ENCODE measurements around the gene GRIN3B.

Gene GRIN3B

DNA sequence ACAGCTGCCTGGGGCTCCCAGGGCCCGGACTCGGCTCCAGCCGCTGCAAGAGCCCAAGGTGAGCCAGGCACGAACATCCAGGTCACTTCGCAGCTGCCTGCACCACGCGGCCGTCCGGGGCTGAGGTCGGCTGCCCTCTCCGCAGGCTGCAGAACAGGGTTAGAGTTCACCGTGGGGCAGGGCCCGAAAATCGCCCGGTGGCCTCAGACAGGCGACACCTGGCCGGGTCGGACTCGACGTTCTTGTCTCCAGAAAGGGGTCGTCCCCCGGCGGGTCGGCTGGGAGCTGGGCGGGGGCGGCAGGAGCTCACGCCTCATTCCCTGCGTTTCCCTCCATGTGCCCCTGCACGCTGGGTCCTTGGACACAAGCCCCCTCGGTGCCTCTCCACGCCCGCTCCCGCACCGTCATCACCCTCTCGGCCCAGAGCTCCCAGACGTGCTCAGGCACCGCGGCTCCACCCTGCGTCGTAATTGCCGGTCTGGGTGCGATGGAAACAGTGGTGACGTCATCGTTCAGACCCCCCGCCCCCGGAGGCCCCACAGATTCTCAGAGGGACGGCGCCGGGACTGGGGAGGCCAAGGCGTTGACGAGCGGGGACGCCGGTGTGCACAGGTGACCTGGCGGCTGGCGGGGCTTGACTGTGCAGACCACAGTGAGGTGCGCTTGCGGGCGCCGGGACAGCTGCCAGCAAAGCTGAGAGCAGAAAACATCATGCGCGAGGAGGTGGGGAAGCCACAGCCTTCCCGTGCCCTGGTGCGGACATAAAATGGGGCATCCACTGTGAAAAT is 4.0 kb upstream of the GRIN3B start:
- no peak for TF ChIP-seq CTCF (IDR thresholded peaks at IDR 0.05; ENCODE audit: control insufficient read depth, extremely low read depth, insufficient read depth)
- no peak for DNase-seq (ENCODE audit: low read depth)
- peak overlapping the region; percentile 25; the same call in 1 of the 2 replicates for H3K4me3 ChIP-seq (ENCODE audit: low read depth, low read length)

GRCh38 chr19:998064-998463 is 2.2 kb upstream of the GRIN3B start:
- TF ChIP-seq CTCF (IDR thresholded peaks at IDR 0.05; ENCODE audit: control insufficient read depth, extremely low read depth, insufficient read depth): no peak
- H3K4me3 ChIP-seq (ENCODE audit: low read depth, low read length): no peak overlapping the region
- no peak for DNase-seq (ENCODE audit: low read depth)

DNA sequence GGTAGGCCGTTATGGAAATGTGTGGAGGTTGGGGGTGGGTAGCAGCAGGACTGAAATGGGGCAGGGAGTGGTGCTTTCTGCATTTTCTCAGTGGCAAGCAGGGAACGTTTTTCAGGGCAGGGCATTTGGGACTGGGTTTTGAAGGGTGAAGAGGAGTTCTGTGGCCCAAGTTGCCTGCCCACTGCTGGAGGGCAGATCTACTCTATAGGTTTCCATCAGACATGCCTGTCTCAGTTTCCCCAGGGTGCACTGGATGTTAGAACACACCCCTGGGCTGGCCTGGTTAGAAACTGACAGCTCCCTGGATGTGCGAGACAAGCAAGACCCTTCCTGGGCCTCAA is 870 bp upstream of the GRIN3B start:
- H3K4me3 ChIP-seq (ENCODE audit: low read depth, low read length): no peak overlapping the region
- DNase-seq (ENCODE audit: low read depth): no peak

GRCh38 chr19:1000591-1001537 is 645 bp downstream of the GRIN3B start:
- TF ChIP-seq CTCF (IDR thresholded peaks at IDR 0.05; ENCODE audit: control insufficient read depth, extremely low read depth, insufficient read depth): no peak
- no peak for DNase-seq (ENCODE audit: low read depth)
- no peak overlapping the region for H3K4me3 ChIP-seq (ENCODE audit: low read depth, low read length)

More for the DNA sequence above, 870 bp upstream of the GRIN3B start:
- TF ChIP-seq CTCF (IDR thresholded peaks at IDR 0.05; ENCODE audit: control insufficient read depth, extremely low read depth, insufficient read depth): no peak

DNA sequence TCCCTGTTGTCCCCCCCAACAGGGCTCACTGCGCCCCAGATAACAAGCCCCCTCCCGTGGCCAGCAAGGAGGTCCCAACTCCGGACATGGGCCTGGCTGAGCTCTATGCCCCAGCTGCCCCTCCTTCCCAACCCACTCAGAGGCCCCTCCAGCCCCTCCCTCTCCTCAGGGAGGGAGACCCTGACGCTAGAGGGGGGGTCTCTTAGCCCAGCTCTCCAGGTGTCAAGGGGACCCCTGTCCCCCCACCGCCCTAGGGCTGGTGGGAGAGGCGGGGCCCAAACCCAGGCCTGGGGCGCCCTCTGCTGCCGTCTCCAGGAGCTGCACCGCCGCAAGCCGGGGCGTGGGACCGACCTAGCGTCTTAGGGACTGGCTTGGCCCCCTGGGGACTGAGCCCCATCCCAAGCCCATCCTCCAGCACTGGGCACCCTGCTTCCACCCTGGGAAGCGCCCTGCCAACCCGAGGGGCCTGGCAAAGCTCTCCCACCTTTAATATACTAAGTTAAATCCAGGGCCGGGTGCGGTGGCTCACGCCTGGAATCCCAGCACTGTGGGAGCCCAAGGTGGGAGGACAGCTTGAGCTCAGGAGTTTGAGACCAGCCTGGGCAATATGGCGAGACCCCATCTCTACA is 1.4 kb downstream of the GRIN3B start:
- peak; percentile 90 for TF ChIP-seq CTCF (IDR thresholded peaks at IDR 0.05; ENCODE audit: control insufficient read depth, extremely low read depth, insufficient read depth)
- H3K4me3 ChIP-seq (ENCODE audit: low read depth, low read length): no peak overlapping the region
- no peak for DNase-seq (ENCODE audit: low read depth)

DNA sequence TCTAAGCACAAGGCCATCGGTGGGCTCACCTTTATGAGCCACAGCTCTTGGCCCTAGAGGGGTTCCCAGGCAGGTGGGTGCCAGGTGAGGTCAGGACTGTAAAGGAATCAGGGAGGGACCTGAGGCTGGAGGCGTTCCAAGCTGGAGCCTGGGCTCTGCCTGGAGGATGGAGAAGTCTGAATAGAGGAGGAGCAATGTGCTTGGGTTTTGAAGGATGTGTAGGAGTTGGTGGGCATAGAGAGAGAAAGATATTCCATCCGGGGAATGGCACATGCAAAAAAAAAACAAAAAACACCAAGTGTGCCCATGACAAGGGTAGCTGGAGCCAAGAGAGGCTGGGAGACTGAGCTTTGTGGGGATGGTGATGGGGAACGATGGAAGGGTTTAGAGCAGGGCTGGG is 2.4 kb downstream of the GRIN3B start:
- TF ChIP-seq CTCF (IDR thresholded peaks at IDR 0.05; ENCODE audit: control insufficient read depth, extremely low read depth, insufficient read depth): no peak
- no peak overlapping the region for H3K4me3 ChIP-seq (ENCODE audit: low read depth, low read length)
- no peak for DNase-seq (ENCODE audit: low read depth)
